Measurements from ENCODE around the gene SULT1A1. TPM values are rescaled to one million over a fixed set of nuclear protein-coding genes. Genes with fewer than 3 reads are reported as not detected.

SULT1A1 gene
- total and polyA plus RNA-seq, 2 donors (not counting 1 experiment from before 2014, with no cell fraction given), result 4.2 to 7.1 TPM

DNA sequence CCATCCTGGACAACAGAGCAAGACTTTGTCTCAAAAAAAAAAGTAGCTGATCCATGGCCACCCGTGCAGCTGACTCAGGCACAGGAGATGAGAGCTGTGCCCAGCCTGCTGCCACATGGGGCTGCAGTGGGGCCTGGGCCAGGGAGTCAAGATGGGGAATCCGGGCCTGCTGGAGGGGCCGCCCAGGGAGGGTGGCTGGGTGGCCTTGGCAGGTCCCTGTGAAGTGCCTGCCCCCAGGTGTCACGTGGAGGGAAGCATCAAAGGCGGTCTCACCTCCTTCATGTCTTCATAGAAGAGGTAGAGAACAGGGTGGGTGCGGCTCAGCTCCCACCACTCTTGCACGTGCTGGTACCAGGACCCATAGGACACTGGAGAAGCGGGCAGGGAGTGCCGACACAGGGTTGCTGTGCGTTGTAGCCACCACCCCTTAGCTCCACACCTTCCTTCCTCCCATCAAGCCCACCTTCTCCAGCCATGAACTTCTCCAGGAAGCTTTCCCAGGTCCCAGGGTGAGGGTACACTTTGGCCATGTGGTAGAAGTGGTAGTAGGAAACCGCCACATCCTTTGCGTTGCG, 16.8 kb downstream of the SULT1A1 start:
- H3K27me3 Mint-ChIP-seq, result no peaks in the 10 kb centered on the region
- no peak overlapping the region for H3K27ac Mint-ChIP-seq
- peaks cover 2% of the 10 kb centered on the region for H3K4me1 Mint-ChIP-seq
- DNase-seq (no peak), ATAC-seq (ENCODE audit: low read depth) (no peak)
- TF ChIP-seq, protein P1, sequence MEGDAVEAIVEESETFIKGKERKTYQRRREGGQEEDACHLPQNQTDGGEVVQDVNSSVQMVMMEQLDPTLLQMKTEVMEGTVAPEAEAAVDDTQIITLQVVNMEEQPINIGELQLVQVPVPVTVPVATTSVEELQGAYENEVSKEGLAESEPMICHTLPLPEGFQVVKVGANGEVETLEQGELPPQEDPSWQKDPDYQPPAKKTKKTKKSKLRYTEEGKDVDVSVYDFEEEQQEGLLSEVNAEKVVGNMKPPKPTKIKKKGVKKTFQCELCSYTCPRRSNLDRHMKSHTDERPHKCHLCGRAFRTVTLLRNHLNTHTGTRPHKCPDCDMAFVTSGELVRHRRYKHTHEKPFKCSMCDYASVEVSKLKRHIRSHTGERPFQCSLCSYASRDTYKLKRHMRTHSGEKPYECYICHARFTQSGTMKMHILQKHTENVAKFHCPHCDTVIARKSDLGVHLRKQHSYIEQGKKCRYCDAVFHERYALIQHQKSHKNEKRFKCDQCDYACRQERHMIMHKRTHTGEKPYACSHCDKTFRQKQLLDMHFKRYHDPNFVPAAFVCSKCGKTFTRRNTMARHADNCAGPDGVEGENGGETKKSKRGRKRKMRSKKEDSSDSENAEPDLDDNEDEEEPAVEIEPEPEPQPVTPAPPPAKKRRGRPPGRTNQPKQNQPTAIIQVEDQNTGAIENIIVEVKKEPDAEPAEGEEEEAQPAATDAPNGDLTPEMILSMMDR (IDR thresholded peaks at IDR 0.05), result no peak
- TF ChIP-seq EZH2 (IDR thresholded peaks at IDR 0.05; ENCODE audit: borderline replicate concordance, insufficient read depth, low read depth, low read length, poor library complexity, severe bottlenecking), result no peak
- Histone ChIP-seq H3K9me3 (ENCODE audit: control extremely low read depth in 1 of 3, control insufficient read depth in 2 of 3, insufficient read depth in 1 of 3, low read length in 2 of 3) (no peaks in the 10 kb centered on the region), H3K4me2 (replicated peaks; ENCODE audit: low read depth, low read length, poor library complexity, severe bottlenecking) (no peak overlapping the region), H4K20me1 (ENCODE audit: control insufficient read depth, insufficient read depth, low read length, poor library complexity, severe bottlenecking) (no peaks in the 10 kb centered on the region), H3K4me1 (ENCODE audit: control insufficient read depth in 2 of 2, insufficient read depth in 2 of 2, low read length in 2 of 2) (no peaks in the 10 kb centered on the region), H3K4me3 (ENCODE audit: control extremely low read depth in 1 of 5, extremely low read depth in 1 of 5, insufficient read depth in 1 of 5, low read depth in 2 of 5, low read length in 4 of 5) (no peak overlapping the region), H2AFZ (ENCODE audit: insufficient read depth, low read depth, low read length, poor library complexity, severe bottlenecking) (no peak overlapping the region), H3K36me3 (replicated peaks in 1 of 2; ENCODE audit: control extremely low read depth in 1 of 2, control insufficient read depth in 1 of 2, extremely low read depth in 1 of 2, insufficient read depth in 2 of 2, low read length in 1 of 2) (peaks cover 3 to 20% of the 10 kb centered on the region in 2 experiments), H3K79me2 (ENCODE audit: control insufficient read depth, insufficient read depth, low read length) (no peaks in the 10 kb centered on the region), H3K27me3 (replicated peaks in 1 of 4; ENCODE audit: control extremely low read depth in 1 of 4, control insufficient read depth in 3 of 4, insufficient read depth in 4 of 4, low read length in 3 of 4) (no peaks in the 10 kb centered on the region), H3K9ac (ENCODE audit: low read length) (no peak overlapping the region), H3K27ac (ENCODE audit: low read length in 2 of 2) (no peak overlapping the region)
- ChIA-PET CTCF (no interaction called here), POLR2A (no interaction called here)
- no peaks in the 10 kb centered on the region for H3K9me3 Mint-ChIP-seq (ENCODE audit: insufficient read depth)
- H3K4me3 Mint-ChIP-seq, result no peak overlapping the region
- intact Hi-C loops (cut with micrococcal nuclease), result no loop called here
- 98% methylated on average over 5 of the region's 13 CpGs for WGBS (ENCODE audit: insufficient coverage)

DNA sequence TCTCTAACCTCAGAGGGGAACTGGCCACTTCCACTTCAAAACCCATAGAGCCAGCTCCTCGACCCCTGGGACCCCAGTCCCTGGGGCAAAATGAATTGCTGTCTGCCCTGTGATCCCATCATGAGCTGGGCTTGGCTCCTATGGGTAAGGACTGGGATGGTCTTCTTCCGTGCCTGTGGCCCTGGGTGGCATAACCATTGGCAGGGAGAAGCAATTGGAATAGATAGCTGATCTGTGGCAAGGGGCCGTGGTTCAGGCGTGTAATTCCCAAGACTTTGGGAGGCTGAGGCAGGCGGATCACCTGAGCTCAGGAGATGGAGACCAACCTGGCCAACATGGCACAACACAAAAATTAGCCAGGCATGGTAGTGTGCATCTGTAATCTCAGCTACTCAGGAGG, 17.3 kb downstream of the SULT1A1 start:
- Histone ChIP-seq H2AFZ (ENCODE audit: insufficient read depth, low read depth, low read length, poor library complexity, severe bottlenecking) (no peak overlapping the region), H3K36me3 (replicated peaks in 1 of 2; ENCODE audit: control extremely low read depth in 1 of 2, control insufficient read depth in 1 of 2, extremely low read depth in 1 of 2, insufficient read depth in 2 of 2, low read length in 1 of 2) (peaks cover 3 to 23% of the 10 kb centered on the region in 2 experiments), H3K4me2 (replicated peaks; ENCODE audit: low read depth, low read length, poor library complexity, severe bottlenecking) (no peak overlapping the region), H4K20me1 (ENCODE audit: control insufficient read depth, insufficient read depth, low read length, poor library complexity, severe bottlenecking) (no peaks in the 10 kb centered on the region), H3K9ac (ENCODE audit: low read length) (no peak overlapping the region), H3K9me3 (ENCODE audit: control extremely low read depth in 1 of 3, control insufficient read depth in 2 of 3, insufficient read depth in 1 of 3, low read length in 2 of 3) (no peaks in the 10 kb centered on the region), H3K4me3 (ENCODE audit: control extremely low read depth in 1 of 5, extremely low read depth in 1 of 5, insufficient read depth in 1 of 5, low read depth in 2 of 5, low read length in 4 of 5) (no peak overlapping the region), H3K4me1 (ENCODE audit: control insufficient read depth in 2 of 2, insufficient read depth in 2 of 2, low read length in 2 of 2) (no peaks in the 10 kb centered on the region), H3K27me3 (replicated peaks in 1 of 4; ENCODE audit: control extremely low read depth in 1 of 4, control insufficient read depth in 3 of 4, insufficient read depth in 4 of 4, low read length in 3 of 4) (no peaks in the 10 kb centered on the region), H3K79me2 (ENCODE audit: control insufficient read depth, insufficient read depth, low read length) (no peaks in the 10 kb centered on the region), H3K27ac (ENCODE audit: low read length in 2 of 2) (no peak overlapping the region)
- CTCF ChIA-PET, result no interaction called here
- no peak for TF ChIP-seq EZH2 (IDR thresholded peaks at IDR 0.05; ENCODE audit: borderline replicate concordance, insufficient read depth, low read depth, low read length, poor library complexity, severe bottlenecking)
- TF ChIP-seq, protein P1 (IDR thresholded peaks at IDR 0.05), result no peak
- no peak for DNase-seq
- intact Hi-C loops (cut with micrococcal nuclease), result no loop called here
- H3K27ac Mint-ChIP-seq, result no peak overlapping the region
- H3K27me3 Mint-ChIP-seq, result no peaks in the 10 kb centered on the region
- H3K4me1 Mint-ChIP-seq, result no peaks in the 10 kb centered on the region
- WGBS (ENCODE audit: insufficient coverage), result 100% methylated on average over 4 of the region's 5 CpGs
- ATAC-seq (ENCODE audit: low read depth), result no peak
- POLR2A ChIA-PET, result no interaction called here
- H3K9me3 Mint-ChIP-seq (ENCODE audit: insufficient read depth), result no peaks in the 10 kb centered on the region
- H3K4me3 Mint-ChIP-seq, result no peak overlapping the region
